MM.1S (cell line): ENCODE data around the gene BLM.

Experiments used
- CTCF ChIP-seq: fragments of 300-600 bp; sonication (generic); IDR thresholded peaks from 2 replicates; pipeline ENCODE4 v1.5.1; 2016; ENCODE audit warnings: antibody characterized with exemption, low read length, mixed read lengths
- EZH2 ChIP-seq: fragments of 300-600 bp; sonication (generic); optimal IDR thresholded peaks from 2 replicates; pipeline ENCODE3; 2017; ENCODE audit warnings: low read depth, mild to moderate bottlenecking, antibody characterized with exemption, low read length, mixed read lengths
- EZH2phosphoT487 ChIP-seq: fragments of 300-600 bp; sonication (generic); IDR thresholded peaks from 2 replicates; pipeline ENCODE4 v1.6.1; 2018; ENCODE audit warnings: antibody characterized with exemption, low read length

GRCh38 chr15:90681056-90681455, 36.1 kb upstream of the BLM start:
- TF ChIP-seq EZH2phosphoT487 (no peak), CTCF (no peak), EZH2 (no peak)
